MM.1S (cell line): ENCODE data around the gene CILP.

Experiments used
- EZH2phosphoT487 ChIP-seq: fragments of 300-600 bp; sonication (generic); IDR thresholded peaks from 2 replicates; pipeline ENCODE4 v1.6.1; 2018; ENCODE audit warnings: antibody characterized with exemption, low read length
- TF ChIP-seq, protein P1 (sequence below): fragments of 300-600 bp; sonication (generic); IDR thresholded peaks from 2 replicates; pipeline ENCODE4 v1.5.1; 2016; ENCODE audit warnings: antibody characterized with exemption, low read length, mixed read lengths

DNA sequence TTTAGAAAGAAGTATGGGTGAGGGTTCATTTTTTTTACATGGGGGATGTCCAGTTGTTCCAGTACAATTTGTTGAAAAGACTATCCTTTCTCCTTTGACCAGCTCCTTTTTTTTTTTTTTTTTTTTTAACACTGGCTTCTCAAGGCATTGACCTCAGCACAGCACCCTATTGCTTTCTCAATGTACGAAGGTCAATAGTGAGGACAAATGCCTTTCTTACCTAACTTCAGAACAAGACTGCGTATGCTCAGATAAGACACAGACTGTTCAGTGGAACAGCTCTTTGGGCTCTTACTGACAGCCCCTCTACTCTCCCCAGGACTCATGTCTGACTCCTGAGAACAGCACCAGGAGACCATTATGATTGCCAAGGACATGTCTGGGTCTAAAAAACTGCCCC is 10.4 kb upstream of the CILP start:
- TF ChIP-seq, protein P1, sequence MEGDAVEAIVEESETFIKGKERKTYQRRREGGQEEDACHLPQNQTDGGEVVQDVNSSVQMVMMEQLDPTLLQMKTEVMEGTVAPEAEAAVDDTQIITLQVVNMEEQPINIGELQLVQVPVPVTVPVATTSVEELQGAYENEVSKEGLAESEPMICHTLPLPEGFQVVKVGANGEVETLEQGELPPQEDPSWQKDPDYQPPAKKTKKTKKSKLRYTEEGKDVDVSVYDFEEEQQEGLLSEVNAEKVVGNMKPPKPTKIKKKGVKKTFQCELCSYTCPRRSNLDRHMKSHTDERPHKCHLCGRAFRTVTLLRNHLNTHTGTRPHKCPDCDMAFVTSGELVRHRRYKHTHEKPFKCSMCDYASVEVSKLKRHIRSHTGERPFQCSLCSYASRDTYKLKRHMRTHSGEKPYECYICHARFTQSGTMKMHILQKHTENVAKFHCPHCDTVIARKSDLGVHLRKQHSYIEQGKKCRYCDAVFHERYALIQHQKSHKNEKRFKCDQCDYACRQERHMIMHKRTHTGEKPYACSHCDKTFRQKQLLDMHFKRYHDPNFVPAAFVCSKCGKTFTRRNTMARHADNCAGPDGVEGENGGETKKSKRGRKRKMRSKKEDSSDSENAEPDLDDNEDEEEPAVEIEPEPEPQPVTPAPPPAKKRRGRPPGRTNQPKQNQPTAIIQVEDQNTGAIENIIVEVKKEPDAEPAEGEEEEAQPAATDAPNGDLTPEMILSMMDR, result no peak
- TF ChIP-seq EZH2phosphoT487, result no peak
